Erythroblast (primary cell): Measurements from ENCODE around the gene ATG10.

Experiments used
- GATA1 ChIP-seq: IDR thresholded peaks from 2 replicates; pipeline ENCODE4 v1.6.1; 2011; ENCODE audit warnings: low read depth, mild to moderate bottlenecking, control low read depth, low read length, moderate library complexity
- POLR2A ChIP-seq: IDR thresholded peaks from 2 replicates; pipeline ENCODE4 v1.6.1; 2011; ENCODE audit warnings: mild to moderate bottlenecking, low read length

DNA sequence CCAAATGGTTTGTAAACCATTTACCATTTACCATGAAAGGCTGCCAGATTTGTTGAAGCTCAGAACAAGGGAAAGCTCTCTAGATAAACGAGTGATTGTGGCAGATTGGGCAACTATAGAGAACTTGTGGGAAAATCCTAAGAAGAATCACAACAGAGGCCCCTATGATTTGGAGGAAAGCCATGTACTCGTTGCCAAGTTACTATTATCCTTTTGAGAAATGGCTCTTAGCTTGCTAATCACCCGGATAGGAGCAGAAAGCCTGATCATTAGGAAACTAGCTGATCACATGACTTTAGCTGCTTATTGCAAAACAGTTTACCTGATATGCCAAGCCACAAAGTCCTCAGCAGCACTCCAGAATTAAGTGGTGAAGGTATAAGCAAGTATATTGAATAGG, 23.5 kb upstream of the ATG10 start:
- TF ChIP-seq POLR2A, result no peak
- TF ChIP-seq GATA1, result no peak
